Upper lobe of right lung (tissue), 1 donor: ENCODE data around the gene CHRNB1. TPM values are rescaled to one million over a fixed set of nuclear protein-coding genes. Genes with fewer than 3 reads are reported as not detected.

Experiments used
- ATAC-seq: fragments of 200-7000 bp; cut with Tn5 transposase; one replicate; pipeline ENCODE4 v1.9.1; 2020; ENCODE audit warnings: mild to moderate bottlenecking, moderate library complexity
- DNase-seq: peaks from one replicate; pipeline ENCODE4 v3.0.0-alpha.2; 2020
- H3K27ac ChIP-seq: fragments of 200-600 bp; one replicate; pipeline ENCODE4 v1.8.0; 2022
- H3K27me3 ChIP-seq: fragments of 200-600 bp; one replicate; pipeline ENCODE4 v1.8.0; 2022; ENCODE audit warnings: mild to moderate bottlenecking
- H3K36me3 ChIP-seq: fragments of 200-600 bp; one replicate; pipeline ENCODE4 v1.8.0; 2022
- H3K4me1 ChIP-seq: fragments of 200-600 bp; one replicate; pipeline ENCODE4 v1.8.0; 2022
- H3K4me3 ChIP-seq: fragments of 200-600 bp; one replicate; pipeline ENCODE4 v1.8.0; 2022; ENCODE audit warnings: mild to moderate bottlenecking
- H3K9me3 ChIP-seq: fragments of 200-600 bp; one replicate; pipeline ENCODE4 v1.8.0; 2022
- CTCF ChIP-seq: fragments of 200-600 bp; IDR thresholded peaks from one replicate; pipeline ENCODE4 v1.8.0; 2022; ENCODE audit warnings: antibody characterized with exemption
- intact Hi-C: fragments of 100-400 bp; cut with DNase I; formaldehyde crosslinking; loops from one replicate; pipeline ENCODE4 v1.11.0; 2022
- total RNA-seq: library from RNA; stranded (reverse); fragmentation: NEBNext Ultra II Directional; extraction: Animal tissue kit (Norgen Biotek cat#: 25700); gene quantifications from one replicate; pipeline ENCODE4 v1.2.1, GENCODE V29; 2021
- donor health status: DM: no; HTN: yes; CAD: no; lungs with severe emphysema.

CHRNB1 gene
- total RNA-seq, 1 donor from 2014 or later = 10.1 TPM

GRCh38 chr17:7476494-7476893 is 31.6 kb downstream of the CHRNB1 start:
- Histone ChIP-seq H3K27me3 (no peaks in the 10 kb centered on the region), H3K27ac (peak overlapping the region; percentile 99), H3K4me1 (peaks cover 43% of the 10 kb centered on the region), H3K4me3 (no peak overlapping the region), H3K9me3 (no peaks in the 10 kb centered on the region), H3K36me3 (no peaks in the 10 kb centered on the region)
- DNase-seq (no peak), ATAC-seq (no peak)
- intact Hi-C loops = no loop called here
- TF ChIP-seq CTCF = no peak

GRCh38 chr17:7476951-7477350 is 32.1 kb downstream of the CHRNB1 start:
- DNase-seq (no peak), ATAC-seq (no peak)
- Histone ChIP-seq H3K36me3 (no peaks in the 10 kb centered on the region), H3K4me3 (peak overlapping the region; percentile 90), H3K27ac (peak overlapping the region; percentile 99), H3K9me3 (no peaks in the 10 kb centered on the region), H3K4me1 (peaks cover 38% of the 10 kb centered on the region), H3K27me3 (no peaks in the 10 kb centered on the region)
- intact Hi-C loops = no loop called here
- TF ChIP-seq CTCF = no peak

- DNase-seq (peak; percentile 76), ATAC-seq (peak; percentile 42)
- peaks cover 37% of the 10 kb centered on the region for H3K4me1 ChIP-seq
- intact Hi-C loops = no loop called here
- H3K4me3 ChIP-seq = peak overlapping the region; percentile 90
- H3K27me3 ChIP-seq = no peaks in the 10 kb centered on the region
- peak overlapping the region; percentile 99 for H3K27ac ChIP-seq
- TF ChIP-seq CTCF = no peak
- no peaks in the 10 kb centered on the region for H3K36me3 ChIP-seq
- H3K9me3 ChIP-seq = no peaks in the 10 kb centered on the region
Observed at GRCh38 chr17:7477392-7478275, 32.8 kb downstream of the CHRNB1 start.

GRCh38 chr17:7478276-7479212 is 33.7 kb downstream of the CHRNB1 start:
- Histone ChIP-seq H3K4me3 (peak overlapping the region; percentile 90), H3K27me3 (no peaks in the 10 kb centered on the region), H3K27ac (peak overlapping the region; percentile 99), H3K9me3 (no peaks in the 10 kb centered on the region), H3K4me1 (peaks cover 37% of the 10 kb centered on the region), H3K36me3 (no peaks in the 10 kb centered on the region)
- peak; percentile 85 for DNase-seq
- intact Hi-C loops = no loop called here
- no peak for TF ChIP-seq CTCF
- peak; percentile 48 for ATAC-seq

- Histone ChIP-seq H3K4me1 (peaks cover 37% of the 10 kb centered on the region), H3K27ac (peak within 1 kb of the TSS; percentile 99), H3K9me3 (no peaks in the 10 kb centered on the region), H3K36me3 (no peaks in the 10 kb centered on the region), H3K4me3 (peak within 1 kb of the TSS; percentile 90), H3K27me3 (no peaks in the 10 kb centered on the region)
- ATAC-seq (peak; percentile 47), DNase-seq (peak; percentile 87)
- intact Hi-C loops = no loop called here
- no peak for TF ChIP-seq CTCF
Observed at GRCh38 chr17:7479213-7480088, 34.6 kb downstream of the CHRNB1 start, which contains the start of gene ZBTB4. Gene ZBTB4, minus strand, starts transcription at chr17:7479631. Its CDS starts 12,830 bp downstream, at chr17:7466801.
